Measurements from ENCODE around the gene ATG101.
"Not testable (repeated sequence)": the region's sequence is repeated elsewhere in the genome, so short reads cannot be mapped to it uniquely, and the experiment has no call there.

ATG101 gene

DNA sequence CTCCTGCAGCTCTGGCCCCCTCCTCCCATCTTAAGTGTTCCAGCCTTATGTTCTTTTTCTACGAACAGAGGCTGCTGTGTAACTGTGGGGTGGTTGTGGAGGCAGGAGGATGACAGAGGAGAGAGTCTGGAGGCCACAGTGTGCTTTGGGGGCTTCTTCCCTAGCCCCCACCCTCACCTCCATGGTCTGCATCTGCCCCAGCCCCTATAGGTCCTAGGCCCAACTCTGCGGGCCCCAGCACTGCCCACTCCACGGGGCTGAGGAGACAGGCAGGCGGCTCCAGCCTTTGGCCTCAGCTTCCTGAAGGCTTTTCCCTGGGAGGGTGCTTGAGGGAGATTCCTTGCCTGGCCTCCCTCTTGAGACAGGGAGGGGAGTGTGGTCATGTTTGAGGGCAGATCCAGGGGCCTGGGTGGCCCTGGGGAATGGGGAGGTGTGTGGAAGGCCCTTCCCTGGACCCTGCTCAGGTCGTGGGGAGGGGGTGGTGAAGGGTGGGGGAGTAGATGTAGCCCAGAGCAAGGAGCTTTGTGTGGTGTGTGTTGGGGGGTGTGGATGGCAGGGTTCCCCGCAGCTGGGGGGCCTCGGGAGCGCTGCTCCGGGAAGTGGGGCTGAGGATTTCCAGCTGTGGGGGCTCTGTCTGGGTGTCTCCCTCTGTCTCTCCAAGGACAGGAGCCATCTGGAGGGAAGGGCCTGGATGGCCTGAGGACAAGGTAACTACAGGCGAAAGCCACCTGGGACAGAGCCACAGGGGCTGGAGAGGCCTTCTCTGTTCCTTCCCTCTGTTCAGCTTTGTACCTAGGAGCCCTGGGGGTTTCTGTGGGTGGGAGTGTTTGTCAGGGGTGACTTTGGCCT, 10.8 kb downstream of the ATG101 start:
- no peak for DNase-seq

DNA sequence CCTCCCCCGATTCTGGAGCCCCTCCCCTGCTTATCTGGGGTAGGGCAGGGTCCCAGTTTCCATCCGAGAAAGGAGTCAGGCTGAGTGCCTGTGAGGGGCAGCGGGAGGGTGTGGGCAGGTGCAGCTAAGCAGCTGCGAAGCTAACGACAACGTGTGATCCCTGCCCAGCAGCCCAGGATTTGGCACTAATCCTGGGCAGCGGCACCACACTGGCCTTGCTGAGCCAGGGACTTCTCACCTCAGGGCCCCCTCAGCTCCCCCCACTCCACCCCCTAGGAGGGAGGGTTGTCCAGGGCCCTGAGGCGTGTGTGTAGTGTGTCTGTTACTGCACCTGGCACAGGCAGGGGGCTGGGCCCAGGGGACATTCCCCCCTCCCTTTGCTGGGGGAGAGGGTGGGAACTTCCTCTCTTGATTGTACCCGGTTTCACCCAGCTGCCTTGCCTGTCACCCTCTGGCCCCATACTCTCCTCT, 11.5 kb downstream of the ATG101 start:
- DNase-seq, result no peak

DNA sequence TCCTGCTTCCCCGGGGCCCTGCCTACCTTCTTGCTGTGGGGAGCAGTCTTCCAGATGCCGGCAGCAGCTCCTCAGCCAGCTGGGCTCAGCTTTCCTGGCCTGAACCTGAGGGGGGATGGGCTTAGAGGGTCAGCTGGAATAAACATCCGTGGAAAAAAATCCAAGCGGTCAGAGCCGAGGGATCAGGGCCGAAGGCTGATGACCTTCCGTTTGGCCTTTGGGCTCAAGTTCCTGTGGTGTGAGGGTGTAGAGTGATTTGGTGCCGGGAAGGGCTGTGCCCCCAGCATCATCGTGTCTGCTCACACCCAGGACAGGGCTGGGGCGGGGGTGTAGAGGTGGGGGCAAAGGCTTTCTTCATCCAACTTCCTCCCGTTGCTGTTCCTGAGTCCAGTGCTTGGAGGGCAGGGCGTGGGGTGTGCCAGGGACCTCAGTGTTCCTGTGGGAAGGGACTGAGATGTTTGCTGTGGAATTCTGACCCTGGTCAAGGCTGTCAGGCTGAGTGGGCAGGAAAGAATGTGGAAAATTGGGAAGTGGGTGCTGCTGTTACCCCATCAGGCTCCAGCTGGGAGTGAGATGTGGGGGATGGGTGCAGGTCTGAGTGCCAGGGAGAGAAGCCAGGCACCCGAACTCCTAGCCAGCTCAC, 12.4 kb downstream of the ATG101 start:
- no peak for DNase-seq

DNA sequence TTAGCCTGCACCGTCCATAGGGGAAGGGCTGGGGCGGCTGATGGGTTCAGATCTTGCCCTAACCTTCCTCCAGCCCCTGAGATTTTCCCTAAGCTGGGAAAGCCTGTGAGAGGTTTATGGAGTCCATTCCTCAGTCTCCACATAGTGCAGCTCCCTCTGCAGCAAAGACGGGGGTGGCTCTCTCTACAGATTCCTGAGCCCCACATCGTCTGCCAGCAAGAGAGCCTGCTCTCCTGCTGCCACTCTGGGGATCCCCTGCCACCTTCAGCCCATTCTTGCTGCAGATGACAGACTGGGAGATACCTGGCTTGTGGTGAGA, 12.8 kb downstream of the ATG101 start:
- DNase-seq, result no peak

DNA sequence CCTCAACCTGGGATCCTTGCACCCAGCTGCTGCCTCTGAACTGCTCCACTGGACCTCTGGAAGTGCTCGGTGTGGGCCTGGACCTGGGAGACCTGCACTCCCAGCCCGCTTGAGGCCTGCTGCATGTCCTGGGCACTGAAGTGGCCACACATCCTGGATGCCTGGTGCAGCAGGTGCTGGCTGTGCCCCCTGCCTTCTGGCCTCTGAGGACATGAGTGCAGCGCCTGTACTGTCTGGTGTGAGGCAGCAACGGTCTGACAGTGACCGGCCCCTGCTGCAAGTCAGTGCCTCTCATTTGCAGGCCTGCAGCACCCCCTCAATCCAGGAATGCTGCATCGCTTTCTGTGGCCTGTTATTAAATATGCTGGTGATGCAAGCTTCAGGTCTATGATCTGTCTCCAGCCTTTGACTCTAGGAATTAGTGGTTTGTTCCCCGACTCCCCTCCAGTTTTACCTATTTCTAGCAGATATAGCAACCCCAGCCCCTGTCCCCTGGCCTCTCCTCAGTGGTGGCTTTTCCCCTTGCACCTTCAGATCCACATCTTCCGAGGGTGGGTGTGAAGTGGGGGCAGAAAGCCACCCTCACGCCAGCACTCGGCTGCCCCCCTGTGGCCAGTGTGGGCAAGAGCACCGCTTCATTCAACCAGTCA, 13.3 kb downstream of the ATG101 start:
- peak in 1 of 2 donors; percentile 25 for DNase-seq

DNA sequence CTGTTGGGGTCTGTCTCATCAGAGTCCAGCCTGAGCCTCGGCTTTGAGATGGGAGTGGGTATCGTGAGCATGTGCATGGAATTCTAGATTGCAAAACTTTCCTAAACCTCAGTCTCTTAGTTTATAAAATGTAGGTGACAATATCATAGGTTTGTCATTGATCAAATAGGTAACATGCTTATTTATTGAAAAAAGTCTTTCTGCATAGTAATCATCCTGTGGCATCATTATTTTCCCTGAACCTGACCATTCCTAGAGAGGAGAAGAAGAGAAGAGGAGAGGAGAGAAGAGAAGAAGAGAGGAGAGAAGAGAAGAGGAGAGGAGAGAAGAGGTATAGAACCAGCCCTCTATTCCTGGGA, 13.8 kb downstream of the ATG101 start:
- no peak for DNase-seq

DNA sequence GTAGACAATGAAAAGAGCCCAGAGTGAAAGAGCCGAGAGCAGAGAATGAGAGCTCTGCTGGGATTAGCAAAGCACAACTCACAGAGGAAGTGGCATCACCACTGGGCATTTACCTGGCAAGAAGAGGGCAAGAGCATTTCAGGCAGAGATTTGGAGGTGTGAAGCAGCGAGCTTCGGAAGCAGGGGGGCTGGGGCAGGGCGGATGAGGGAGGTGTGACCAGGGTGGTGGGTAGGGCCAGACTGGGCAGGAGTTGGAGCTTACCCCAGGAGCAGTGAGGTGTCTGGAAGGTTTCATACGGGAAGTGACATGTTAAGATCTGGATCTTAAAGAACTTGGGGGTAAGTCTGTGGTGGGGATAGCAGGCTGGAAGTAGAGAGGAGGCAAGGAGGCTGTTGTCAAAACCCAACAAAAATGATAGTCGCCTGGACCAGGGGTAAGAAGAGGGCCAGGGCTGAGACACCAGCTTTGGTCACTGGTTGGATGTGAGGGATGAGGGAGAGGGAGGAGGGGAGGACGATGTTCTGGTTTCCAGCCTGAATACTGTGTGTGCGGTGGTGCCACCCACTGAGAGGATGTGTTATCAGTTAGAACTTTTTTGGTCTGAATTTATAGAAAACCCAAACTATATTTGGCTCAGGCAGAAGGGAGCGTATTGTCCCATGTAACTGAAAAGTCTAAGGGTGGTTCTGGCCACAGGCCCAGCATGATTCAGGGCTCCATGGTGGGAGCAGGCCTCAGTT, 14.9 kb downstream of the ATG101 start:
- no peak for DNase-seq

DNA sequence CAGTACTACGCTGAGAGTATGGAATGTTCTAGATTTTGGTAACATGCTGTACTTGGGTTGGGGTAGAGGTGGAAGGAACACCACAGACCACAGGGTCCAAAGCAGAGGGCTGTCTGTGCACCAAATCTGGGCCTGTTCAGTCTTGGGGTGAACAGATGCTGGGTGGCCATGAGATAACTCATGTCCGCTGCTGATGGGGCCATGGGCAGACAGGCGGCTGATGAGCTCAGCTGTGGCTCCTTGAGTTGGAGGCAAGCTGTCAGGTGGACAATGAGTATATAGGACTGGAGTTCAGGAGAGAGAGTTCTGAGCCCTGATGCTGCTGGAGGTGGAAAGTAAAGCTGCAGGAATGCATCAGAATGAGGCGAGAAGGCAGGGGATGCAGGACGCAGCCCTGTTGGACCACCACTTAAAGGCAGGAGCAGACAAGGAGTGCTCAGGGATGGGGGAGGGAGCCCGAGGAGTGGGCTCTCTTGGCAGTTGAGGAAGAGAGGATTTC, 16.0 kb downstream of the ATG101 start:
- DNase-seq, result no peak

DNA sequence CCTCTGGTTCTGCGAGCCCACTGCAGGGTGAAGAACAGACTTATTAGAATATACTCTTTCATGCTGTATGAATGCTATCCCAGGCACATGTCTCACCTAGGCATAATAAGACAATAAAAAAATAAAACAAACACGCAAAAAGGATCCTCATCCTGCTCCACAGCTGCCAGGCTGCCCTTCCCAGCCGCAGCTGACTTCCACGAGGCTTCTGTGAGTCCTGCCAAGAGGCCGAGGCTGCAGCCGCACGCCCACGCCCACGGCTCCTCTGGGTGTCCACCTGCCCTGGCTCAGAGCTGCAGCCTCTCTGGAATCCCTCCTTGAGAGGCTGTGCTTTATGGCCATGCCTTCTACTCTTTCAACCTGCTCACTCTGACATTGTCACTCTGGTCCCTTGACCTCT, 16.6 kb downstream of the ATG101 start:
- no peak for DNase-seq

DNA sequence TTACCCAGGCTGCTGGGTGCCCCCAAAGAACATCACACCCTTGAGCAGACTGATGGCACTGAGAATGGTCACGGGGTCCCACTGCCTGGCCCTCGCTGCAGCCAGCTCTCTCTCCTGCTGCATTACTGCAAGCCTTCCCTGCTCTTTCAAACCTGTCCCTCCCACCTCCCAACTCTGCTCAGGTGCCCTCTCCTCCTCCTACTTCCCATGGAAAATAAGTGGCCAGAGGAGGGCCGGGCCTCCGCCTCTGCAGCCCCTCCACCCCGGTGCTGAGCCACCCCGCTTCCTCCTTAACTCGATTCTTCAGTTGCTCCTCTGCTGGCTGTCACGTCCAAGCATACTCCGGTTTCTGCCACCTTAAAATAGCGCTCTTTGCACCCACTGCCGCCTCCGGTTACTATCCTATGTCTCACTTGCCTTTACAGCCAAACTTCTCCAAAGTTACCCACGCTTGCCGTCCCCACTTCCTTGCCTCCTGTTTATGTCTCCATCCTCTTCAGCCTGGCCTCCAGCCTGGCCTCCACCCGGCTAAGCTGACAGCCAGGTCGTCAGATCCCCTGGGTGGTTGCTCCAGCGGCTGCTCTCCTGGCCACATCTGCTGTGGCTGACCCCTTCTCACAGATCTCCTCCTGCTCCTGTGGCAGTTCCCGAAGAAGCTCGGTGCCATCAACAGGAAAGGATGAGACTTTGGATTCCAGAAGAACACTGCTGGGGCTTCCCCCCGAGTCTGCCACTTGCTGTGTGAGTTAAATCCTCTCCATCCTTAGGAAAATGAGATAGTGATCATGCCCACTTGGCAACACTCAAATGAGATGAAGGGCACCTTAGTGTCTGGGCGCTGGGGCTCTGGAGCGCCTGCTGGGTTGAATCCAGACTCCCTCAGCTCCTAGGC, 17.4 kb downstream of the ATG101 start:
- DNase-seq, result no peak

DNA sequence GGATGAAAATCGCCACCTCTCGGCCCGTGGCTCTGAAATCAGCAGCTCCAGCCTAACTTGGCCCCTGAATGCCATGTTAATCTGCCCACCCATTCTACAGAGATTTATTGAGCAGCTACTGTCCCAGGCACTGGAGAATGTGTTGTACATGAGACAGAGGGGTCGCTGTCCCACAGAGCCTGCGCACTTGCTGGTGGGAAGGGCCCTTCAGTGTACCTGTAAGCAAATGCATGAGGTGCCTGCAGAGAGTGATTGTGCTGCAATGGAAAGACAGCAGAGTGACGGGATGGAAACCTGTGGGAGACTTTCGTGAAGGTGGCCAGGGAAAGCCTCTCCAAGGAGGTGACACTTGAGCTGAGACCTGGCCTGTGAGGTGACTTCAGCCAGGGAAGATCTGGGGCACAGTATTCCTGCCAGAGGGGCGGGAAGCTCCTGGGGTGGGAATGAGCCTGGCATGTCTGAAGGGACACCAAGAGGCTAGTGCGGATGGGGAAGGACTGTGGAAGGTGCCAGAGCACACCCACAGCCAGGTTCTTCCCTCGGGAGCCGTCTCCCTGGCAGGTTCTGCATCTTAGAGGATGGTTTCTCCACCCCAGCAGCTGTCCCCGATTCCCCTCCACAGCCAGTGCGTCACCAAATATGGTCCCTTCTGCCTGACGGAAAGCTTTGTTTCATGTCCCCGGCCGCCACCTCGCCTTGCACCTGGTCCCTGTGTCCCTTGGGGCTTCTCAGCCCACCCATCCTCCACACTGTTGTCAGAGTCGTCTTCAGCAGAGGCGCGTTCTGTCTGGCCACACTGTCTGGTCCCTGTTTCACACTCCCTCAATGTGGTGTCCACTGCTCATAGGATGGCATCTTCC, 18.4 kb downstream of the ATG101 start:
- no peak for DNase-seq

DNA sequence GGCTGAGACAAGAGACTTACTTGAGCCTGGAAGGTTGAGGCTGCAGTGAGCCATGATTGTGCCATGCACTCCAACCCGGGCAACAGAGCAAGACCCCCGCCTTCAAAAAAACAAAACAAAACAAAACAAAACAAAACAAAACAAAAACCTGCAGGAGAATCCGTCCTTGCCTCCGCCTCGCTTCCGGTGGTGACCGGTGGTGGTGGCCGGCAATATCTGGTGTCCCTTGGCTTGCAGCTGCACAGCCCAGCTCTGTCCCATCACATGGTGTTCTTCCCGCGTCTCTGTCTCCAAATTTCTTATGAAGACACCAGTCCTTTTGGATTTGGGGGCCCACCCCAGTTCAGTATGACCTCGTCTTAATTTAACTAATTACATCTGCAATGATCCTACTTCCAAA, 19.7 kb downstream of the ATG101 start:
- DNase-seq, result no peak

DNA sequence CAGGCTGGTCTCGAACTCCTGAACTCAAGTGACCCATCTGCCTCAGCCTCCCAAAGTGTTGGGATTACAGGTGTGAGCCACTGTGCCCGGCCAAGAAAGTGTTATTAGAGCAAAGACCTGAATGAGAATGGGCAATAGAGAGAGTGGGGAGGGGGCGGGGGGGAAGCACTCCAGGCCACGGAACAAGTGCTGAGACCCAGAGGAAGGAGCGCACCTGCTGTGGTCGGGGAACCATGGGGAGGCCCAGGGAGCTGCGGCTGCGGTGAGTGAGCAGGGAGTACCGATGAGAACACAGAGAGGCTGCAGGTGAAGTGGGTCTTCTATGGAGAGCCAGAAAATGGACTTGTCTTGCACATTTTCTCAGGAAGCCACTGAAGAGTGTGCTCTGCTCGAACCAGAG, 20.5 kb downstream of the ATG101 start:
- DNase-seq, result no peak

DNA sequence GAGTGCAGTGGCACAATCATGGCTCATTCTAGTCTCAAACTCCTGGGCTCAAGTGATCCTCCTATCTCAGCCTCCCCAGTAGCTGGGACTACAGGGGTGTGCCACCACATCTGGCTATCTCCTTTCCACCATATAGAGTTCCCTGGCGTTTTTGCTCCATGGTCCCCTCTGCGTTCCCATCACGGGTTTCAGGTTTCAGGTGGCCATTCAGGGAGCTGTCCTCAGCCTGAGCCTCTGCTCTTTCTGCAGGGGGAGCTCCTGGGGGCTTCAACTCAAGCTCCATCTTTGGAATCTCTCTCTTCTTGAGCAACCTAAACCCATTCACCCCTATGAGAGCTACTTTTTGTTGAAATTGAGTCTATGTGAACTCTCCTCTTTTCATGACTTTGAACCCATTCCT, 21.3 kb downstream of the ATG101 start:
- no peak for DNase-seq

DNA sequence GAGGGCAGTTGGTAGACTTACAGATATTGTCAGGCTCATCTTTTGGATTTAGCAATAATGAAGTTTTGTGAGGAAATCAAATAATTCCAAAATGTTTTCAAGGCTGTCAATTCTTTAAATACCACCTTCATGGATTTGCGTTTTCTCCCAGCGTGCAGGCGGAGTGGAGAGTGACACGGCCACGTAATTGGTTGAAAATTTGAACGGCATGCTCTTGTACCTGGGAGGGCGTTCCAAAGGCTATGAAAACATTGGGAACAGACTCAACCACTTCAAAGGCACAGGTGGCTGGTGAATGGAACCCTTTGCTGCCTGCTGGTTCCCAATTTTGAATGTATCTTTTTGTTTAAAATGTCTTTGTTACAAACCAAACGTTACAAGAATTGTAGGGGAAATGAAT, 22.1 kb downstream of the ATG101 start:
- DNase-seq, result no peak

DNA sequence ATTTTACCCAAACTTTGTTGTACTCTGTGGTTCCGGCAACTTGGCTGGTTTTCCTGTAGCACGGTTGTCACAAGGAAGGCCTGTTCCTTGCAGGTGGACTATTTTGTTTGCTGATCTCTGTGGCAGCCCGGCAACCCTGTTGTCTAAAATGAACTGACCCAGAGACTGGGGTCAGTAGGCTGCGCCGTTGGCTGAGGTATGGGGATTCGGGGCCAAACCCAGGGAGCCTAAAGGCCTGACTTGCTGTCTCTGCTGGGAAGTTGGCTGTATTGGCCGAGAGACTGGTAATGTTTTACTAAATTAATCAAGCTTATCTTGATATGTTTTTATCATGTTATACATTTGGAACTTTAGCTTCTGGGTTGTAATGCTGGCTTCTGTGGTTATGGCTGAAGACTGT, 23.6 kb downstream of the ATG101 start:
- no peak for DNase-seq

DNA sequence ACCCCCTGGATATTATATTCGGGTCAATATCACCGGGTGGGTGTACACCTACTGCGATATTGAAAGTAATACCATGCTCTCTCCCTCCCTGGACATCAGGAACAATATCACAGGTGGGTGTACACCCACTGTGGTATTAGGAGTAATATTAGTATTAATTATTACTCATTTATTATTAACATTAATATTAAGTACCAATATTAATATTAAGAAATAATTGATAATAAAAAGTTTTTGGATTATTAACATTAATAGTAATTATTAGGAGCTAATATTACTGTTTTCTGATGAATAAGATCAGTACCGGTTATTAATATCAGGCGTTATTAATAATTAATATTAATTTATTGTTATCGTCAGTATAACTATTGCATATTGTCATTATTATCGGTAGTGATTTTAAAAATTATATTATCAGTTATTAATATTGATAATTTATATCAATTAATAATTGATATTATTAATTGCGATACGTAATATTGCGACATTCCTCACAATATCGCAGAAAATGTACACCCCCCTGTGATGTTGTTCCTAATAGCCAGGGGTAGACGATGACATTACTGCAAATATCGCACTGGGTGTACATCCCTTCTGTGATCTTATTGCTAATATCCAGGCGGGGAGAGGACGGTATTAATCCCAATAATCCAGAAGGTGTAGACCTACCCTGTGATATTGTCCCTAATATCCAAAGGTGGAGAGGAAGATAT, 26.7 kb downstream of the ATG101 start:
- no peak for DNase-seq

DNA sequence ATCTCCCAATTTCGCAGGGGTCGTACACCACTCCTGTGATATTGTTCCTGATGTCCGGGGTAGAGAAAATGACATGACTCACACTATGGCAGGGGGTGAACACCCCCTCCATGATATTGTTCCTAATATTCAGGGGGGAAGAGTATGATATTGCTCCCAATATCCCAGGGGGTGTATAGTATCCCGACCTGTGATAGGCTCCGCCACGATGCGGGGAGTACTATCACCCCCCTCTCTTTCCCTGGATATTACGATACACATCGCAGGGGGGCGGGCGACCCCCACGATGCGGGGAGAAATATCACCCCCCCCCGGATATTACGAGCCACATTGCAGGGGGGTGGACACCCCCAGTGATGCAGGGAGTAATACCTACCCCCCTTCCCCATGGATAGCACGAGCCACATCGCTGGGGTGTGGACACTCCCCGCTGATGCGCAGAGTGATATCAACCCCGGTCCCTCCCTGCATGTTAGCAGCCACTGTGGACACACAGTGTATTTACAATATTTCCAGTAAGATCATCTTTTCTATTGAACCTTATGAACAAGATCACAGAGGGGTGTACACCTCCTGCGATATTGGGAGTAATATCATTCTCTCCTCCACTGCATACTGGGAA, 27.4 kb downstream of the ATG101 start:
- no peak for DNase-seq

DNA sequence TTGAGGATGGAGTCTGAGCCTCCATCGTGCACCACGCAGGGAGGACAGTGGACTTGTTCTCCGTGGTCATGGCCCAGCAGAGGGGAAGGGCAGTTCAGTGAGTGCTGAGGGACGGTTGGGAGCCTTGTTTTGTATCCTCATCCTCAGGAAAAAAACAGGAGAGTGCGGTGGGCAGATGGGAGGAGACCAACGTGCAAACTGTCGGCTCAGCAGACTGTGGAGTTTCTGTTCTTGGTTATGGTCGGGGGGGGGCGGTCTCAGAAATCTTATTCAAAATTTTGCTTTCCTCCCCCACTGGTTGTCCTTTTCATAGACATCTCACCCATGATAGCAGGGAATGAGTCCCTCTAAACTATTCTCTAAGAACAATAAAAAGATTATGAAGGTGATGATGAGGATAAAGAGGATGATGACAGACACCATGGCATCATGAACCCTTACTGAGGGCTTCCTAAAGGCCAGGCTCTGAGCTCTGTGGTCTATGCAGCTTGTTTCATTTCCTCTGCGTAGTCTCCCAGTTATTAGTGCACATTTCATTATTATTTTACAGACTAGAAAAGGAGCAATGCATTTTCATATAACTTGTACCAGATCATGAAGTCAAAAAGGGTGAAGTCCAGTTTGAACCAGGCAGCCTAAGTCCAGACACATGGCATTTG, 34.8 kb downstream of the ATG101 start:
- not testable (repeated sequence) for DNase-seq

Measured in hippocampal formation (tissue), 2 donors.